HepG2 (cell line): ENCODE results near the gene CREB1. TPM values are rescaled to one million over a fixed set of nuclear protein-coding genes. Genes with fewer than 3 reads are reported as not detected.

Experiments
- ATF7 ChIP-seq, 2 experiments: fragments of 450-650 bp in 1 of 2; sonication (generic) in 1 of 2; formaldehyde crosslinking in 1 of 2; IDR thresholded peaks; 2 replicates each; pipeline versions ENCODE4 v1.4.0 to v1.6.1; 2016 to 2020; ENCODE audit warnings: antibody characterized with exemption in 1 of 2, mild to moderate bottlenecking in 1 of 2, missing genetic modification reagents in 1 of 2
- FOXO1 ChIP-seq: sonication (generic); formaldehyde crosslinking; IDR thresholded peaks from 2 replicates; pipeline ENCODE4 v1.4.0; 2020; ENCODE audit warnings: missing genetic modification reagents
- HMGXB3 ChIP-seq: sonication (generic); formaldehyde crosslinking; IDR thresholded peaks from 2 replicates; pipeline ENCODE4 v1.4.0; 2020; ENCODE audit warnings: missing genetic modification reagents, borderline replicate concordance
- KMT2B ChIP-seq: IDR thresholded peaks from 2 replicates; pipeline ENCODE4 v1.6.1; 2016; ENCODE audit warnings: missing genetic modification reagents, missing compliant biosample characterization
- SIN3B ChIP-seq: fragments of 150-350 bp; IDR thresholded peaks from 2 replicates; pipeline ENCODE4 v1.6.1; 2014; ENCODE audit warnings: low read length
- YY1 ChIP-seq: IDR thresholded peaks from 2 replicates; pipeline ENCODE4 v1.6.1; 2011; ENCODE audit warnings: low read length, low read depth, moderate library complexity, mild to moderate bottlenecking; ENCODE audit not compliant: insufficient read depth, insufficient replicate concordance
- ZBTB25 ChIP-seq: IDR thresholded peaks from 2 replicates; pipeline ENCODE4 v1.6.1; 2018; ENCODE audit warnings: missing genetic modification reagents
- ZEB1 ChIP-seq: IDR thresholded peaks from 2 replicates; pipeline ENCODE4 v1.6.1; 2012; ENCODE audit warnings: mild to moderate bottlenecking, low read depth, inconsistent platforms; ENCODE audit not compliant: insufficient replicate concordance
- ZNF235 ChIP-seq: sonication (generic); formaldehyde crosslinking; IDR thresholded peaks from 2 replicates; pipeline ENCODE4 v1.8.1; 2023; ENCODE audit warnings: mild to moderate bottlenecking, missing genetic modification reagents, borderline replicate concordance
- ZNF281 ChIP-seq: sonication (generic); formaldehyde crosslinking; IDR thresholded peaks from 2 replicates; pipeline ENCODE4 v1.4.0; 2020; ENCODE audit warnings: missing genetic modification reagents, borderline replicate concordance
- ZNF570 ChIP-seq: sonication (generic); formaldehyde crosslinking; IDR thresholded peaks from 2 replicates; pipeline ENCODE4 v1.4.0; 2020; ENCODE audit warnings: mild to moderate bottlenecking, missing genetic modification reagents, borderline replicate concordance
- ZNF589 ChIP-seq: sonication (generic); formaldehyde crosslinking; conservative IDR thresholded peaks from 2 replicates; pipeline ENCODE4 v1.8.0; 2022; ENCODE audit warnings: mild to moderate bottlenecking, moderate library complexity, missing genetic modification reagents
- ZNF816 ChIP-seq: sonication (generic); formaldehyde crosslinking; IDR thresholded peaks from 2 replicates; pipeline ENCODE4 v1.8.0; 2022; ENCODE audit warnings: missing genetic modification reagents, mild to moderate bottlenecking, borderline replicate concordance
- ZUFSP ChIP-seq: sonication (generic); formaldehyde crosslinking; IDR thresholded peaks from 2 replicates; pipeline ENCODE4 v1.9.0; 2021; ENCODE audit warnings: missing genetic modification reagents, mild to moderate bottlenecking, borderline replicate concordance
- polyA plus RNA-seq, 8 experiments: library from polyadenylated mRNA; depleted of rRNA in 3 of 8; stranded (reverse) in 7 of 8; unstranded in 1 of 8; fragments of >200 nt; fragmentation: Illumina TruSeq in 4 of 8; extraction: Trizol in 4 of 8; gene quantifications; 2 replicates each; pipeline versions ENCODE4 v1.2.1 to v1.2.3, GENCODE V29; 2011 to 2016; ENCODE audit warnings: low read depth in 4 of 8, missing spikeins in 1 of 8, mixed read lengths in 1 of 8; ENCODE audit not compliant: insufficient read depth in 1 of 8
- total RNA-seq, 5 experiments: library from RNA; depleted of rRNA; stranded (reverse); fragments of >200 nt; fragmentation: Illumina TruSeq; extraction: Trizol; gene quantifications; 2 replicates each; pipeline ENCODE4 v1.2.3, GENCODE V29; 2016; ENCODE audit warnings: low read depth in 1 of 5

The CREB1 gene
- total and polyA plus RNA-seq, 2 of the 13 experiments (the other 11 are each of a cell fraction or from before 2014, with no cell fraction given): 51.8 to 51.9 TPM

GRCh38 chr2:207625014-207625907, 95.5 kb downstream of the CREB1 start, which contains the start of gene METTL21A (continued):
- TF ChIP-seq ZNF281 (CRISPR knock-in tag) (peak; percentile 49; the same call in 1 of the 2 replicates), ATF7 (IDR thresholded peaks at IDR 0.05) (no peak), ATF7 (CRISPR knock-in tag; IDR thresholded peaks at IDR 0.05) (peak; percentile 89), YY1 (peak; percentile 86), ZBTB25 (CRISPR knock-in tag) (peak; percentile 99), ZNF589 (CRISPR knock-in tag) (no peak; the same call in none of the 2 replicates), ZNF816 (CRISPR knock-in tag) (peak; percentile 92), ZUFSP (CRISPR knock-in tag) (no peak), FOXO1 (CRISPR knock-in tag) (peak; percentile 68; the same call in 1 of the 2 replicates), ZNF570 (CRISPR knock-in tag) (no peak), SIN3B (no peak), HMGXB3 (CRISPR knock-in tag) (peak; percentile 73; the same call in 1 of the 2 replicates), ZNF235 (CRISPR knock-in tag) (peak; percentile 3; the same call in 1 of the 2 replicates), KMT2B (CRISPR knock-in tag) (peak; percentile 70), ZEB1 (no peak)
